ENCODE results near the gene SNX9. TPM values are rescaled to one million over a fixed set of nuclear protein-coding genes. Genes with fewer than 3 reads are reported as not detected.

The SNX9 gene
- total RNA-seq, 4 donors from 2014 or later: 29.4 to 44.9 (median 33.3) TPM

DNA sequence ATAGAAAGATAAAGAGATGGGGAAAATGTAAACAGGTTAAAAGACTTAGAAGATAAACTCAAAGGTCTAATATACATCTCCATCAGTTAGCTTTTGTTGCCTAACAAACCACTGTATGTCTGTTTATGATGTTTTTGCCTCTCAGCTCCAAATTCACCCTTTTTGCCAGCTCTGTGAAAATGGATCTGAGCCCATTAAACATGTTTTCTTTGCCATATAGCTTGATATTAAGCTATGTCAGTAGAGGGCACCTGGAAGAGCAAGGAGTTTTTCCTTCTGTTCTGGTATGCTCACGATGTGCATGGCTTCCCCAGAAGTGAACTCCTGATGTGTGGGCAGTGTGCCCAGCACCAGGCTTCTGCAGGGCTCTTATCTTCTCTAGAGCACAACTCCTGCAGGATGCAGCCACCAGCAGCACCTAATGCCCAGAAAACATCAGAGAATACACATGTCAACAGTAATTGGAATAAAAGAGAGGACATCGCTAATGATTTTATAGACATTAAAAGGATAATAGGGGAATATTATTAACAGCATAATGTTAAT lies 14.6 kb upstream of the SNX9 start:
- no peak for ATAC-seq
- Histone ChIP-seq H3K36me3 (no peaks in the 10 kb centered on the region), H3K27me3 (no peaks in the 10 kb centered on the region), H3K9me3 (no peaks in the 10 kb centered on the region), H3K27ac (no peak overlapping the region), H3K4me3 (no peak overlapping the region), H3K4me1 (no peaks in the 10 kb centered on the region)
- in situ Hi-C loops (cut with MboI; ENCODE audit: low sequenced_read_pairs in 4 of 4) (no loop called here), intact Hi-C loops (cut with DNase I; ENCODE audit: low total_unique reads) (no loop called here)
- no peak for DNase-seq
- TF ChIP-seq, protein P1, sequence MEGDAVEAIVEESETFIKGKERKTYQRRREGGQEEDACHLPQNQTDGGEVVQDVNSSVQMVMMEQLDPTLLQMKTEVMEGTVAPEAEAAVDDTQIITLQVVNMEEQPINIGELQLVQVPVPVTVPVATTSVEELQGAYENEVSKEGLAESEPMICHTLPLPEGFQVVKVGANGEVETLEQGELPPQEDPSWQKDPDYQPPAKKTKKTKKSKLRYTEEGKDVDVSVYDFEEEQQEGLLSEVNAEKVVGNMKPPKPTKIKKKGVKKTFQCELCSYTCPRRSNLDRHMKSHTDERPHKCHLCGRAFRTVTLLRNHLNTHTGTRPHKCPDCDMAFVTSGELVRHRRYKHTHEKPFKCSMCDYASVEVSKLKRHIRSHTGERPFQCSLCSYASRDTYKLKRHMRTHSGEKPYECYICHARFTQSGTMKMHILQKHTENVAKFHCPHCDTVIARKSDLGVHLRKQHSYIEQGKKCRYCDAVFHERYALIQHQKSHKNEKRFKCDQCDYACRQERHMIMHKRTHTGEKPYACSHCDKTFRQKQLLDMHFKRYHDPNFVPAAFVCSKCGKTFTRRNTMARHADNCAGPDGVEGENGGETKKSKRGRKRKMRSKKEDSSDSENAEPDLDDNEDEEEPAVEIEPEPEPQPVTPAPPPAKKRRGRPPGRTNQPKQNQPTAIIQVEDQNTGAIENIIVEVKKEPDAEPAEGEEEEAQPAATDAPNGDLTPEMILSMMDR (IDR thresholded peaks at IDR 0.05 in 4 of 5, conservative IDR thresholded peaks at IDR 0.05 in 1 of 5): no peak
- TF ChIP-seq POLR2A (IDR thresholded peaks at IDR 0.05): no peak

DNA sequence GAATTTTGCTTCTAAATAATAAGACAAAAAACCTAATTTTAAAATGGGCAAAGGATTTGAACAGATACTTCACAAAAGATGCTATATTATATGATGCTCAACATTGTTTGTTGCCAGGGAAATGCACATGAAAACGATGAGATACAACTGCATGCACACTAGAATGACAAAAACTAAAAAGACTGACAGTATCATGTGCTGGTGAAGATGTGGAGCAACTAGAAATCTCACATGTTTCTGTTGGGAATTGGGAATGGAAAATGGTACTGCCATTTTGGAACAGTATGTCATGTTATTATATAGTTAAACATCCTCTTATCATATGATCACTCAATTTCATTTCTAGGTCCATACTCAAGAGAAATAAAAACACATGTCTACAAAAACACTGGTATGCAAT lies 13.4 kb upstream of the SNX9 start:
- no peak overlapping the region for H3K27ac ChIP-seq
- no peaks in the 10 kb centered on the region for H3K4me1 ChIP-seq
- no peaks in the 10 kb centered on the region for H3K9me3 ChIP-seq
- H3K27me3 ChIP-seq: no peaks in the 10 kb centered on the region
- H3K4me3 ChIP-seq: no peak overlapping the region
- in situ Hi-C loops (cut with MboI; ENCODE audit: low sequenced_read_pairs in 4 of 4): no loop called here
- DNase-seq: no peak
- H3K36me3 ChIP-seq: no peaks in the 10 kb centered on the region
- intact Hi-C loops (cut with DNase I; ENCODE audit: low total_unique reads): no loop called here
- TF ChIP-seq POLR2A (IDR thresholded peaks at IDR 0.05): no peak
- TF ChIP-seq, protein P1 (IDR thresholded peaks at IDR 0.05 in 4 of 5, conservative IDR thresholded peaks at IDR 0.05 in 1 of 5): no peak
- no peak for ATAC-seq

DNA sequence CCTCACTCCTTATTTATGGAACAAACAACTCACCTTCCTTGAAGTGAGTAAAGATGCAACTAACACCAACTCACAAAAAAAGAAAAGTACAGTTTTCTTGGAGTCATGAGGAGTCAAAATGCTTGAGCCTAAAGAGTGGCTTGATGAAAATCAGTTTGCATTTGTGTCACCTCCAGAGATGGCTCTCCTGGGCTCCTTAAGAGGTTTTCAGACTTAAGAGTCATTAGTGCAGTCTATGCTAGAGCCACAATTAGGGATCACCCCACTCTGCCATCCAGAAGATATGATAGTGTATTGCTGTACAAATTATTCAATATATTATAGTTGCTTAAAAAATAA lies 11.9 kb upstream of the SNX9 start:
- ATAC-seq (no peak), DNase-seq (no peak)
- intact Hi-C loops (cut with DNase I; ENCODE audit: low total_unique reads): no loop called here
- Histone ChIP-seq H3K36me3 (no peaks in the 10 kb centered on the region), H3K27ac (no peak overlapping the region), H3K27me3 (no peaks in the 10 kb centered on the region), H3K4me1 (no peaks in the 10 kb centered on the region), H3K4me3 (no peak overlapping the region), H3K9me3 (no peaks in the 10 kb centered on the region)
- in situ Hi-C loops (cut with MboI; ENCODE audit: low sequenced_read_pairs in 4 of 4): no loop called here
- TF ChIP-seq POLR2A (IDR thresholded peaks at IDR 0.05): no peak
- TF ChIP-seq, protein P1 (IDR thresholded peaks at IDR 0.05 in 4 of 5, conservative IDR thresholded peaks at IDR 0.05 in 1 of 5): no peak

DNA sequence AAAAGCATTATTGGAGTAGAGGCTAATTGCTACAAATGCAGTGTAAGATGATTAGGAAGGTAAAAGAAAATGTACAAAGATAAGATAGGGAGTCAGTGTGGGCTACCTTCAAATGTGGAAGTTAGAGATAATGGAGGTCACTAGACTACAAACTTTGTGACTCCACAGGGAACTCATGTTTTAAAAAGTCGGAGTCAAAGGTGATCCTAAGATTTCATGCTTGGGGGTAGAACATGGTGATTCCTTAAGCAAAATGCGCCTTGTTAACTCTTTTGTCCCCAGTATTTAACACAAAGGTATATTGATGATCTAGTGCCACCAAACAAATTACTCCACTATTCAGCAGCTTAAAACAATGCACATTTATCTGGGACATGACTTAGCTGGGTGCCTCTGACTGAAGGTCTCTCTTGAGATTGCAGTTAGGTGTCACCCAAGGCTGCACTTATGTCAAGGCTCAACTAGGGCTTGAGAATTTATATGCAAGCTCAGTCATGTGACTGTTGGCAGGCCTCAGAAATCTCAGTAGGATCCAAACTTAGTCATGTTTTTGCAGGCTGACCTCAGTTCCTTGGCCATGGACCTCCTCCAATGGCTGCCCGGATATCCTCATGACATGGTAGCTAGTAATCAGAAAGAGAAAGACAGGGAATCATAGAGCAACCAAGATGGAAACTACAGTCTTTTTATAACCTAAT lies 11.4 kb upstream of the SNX9 start:
- DNase-seq: no peak
- in situ Hi-C loops (cut with MboI; ENCODE audit: low sequenced_read_pairs in 4 of 4) (no loop called here), intact Hi-C loops (cut with DNase I; ENCODE audit: low total_unique reads) (no loop called here)
- TF ChIP-seq, protein P1 (IDR thresholded peaks at IDR 0.05 in 4 of 5, conservative IDR thresholded peaks at IDR 0.05 in 1 of 5): no peak
- no peak for TF ChIP-seq POLR2A (IDR thresholded peaks at IDR 0.05)
- Histone ChIP-seq H3K4me1 (no peaks in the 10 kb centered on the region), H3K27ac (no peak overlapping the region), H3K4me3 (no peak overlapping the region), H3K9me3 (no peaks in the 10 kb centered on the region), H3K36me3 (no peaks in the 10 kb centered on the region), H3K27me3 (no peaks in the 10 kb centered on the region)
- no peak for ATAC-seq
